Motor neuron (in vitro differentiated cells): Measurements from ENCODE around the gene EHD1. TPM values are rescaled to one million over a fixed set of nuclear protein-coding genes. Genes with fewer than 3 reads are reported as not detected.
"Not testable (repeated sequence)": the region's sequence is repeated elsewhere in the genome, so short reads cannot be mapped to it uniquely, and the experiment has no call there.

Experiments used
- ATAC-seq, 8 experiments: fragments of 200-7000 bp; cut with Tn5 transposase; replicated peaks in 6 of 8; 2 replicates each; pipeline ENCODE4 v1.8.0; 2021; ENCODE audit warnings: mild to moderate bottlenecking in 8 of 8, moderate library complexity in 8 of 8
- H3K27ac ChIP-seq, 2 donors: fragments of 250-450 bp; sonication (Bioruptor Pico); 2 replicates each; pipeline ENCODE4 v1.9.0; 2021; ENCODE audit warnings: antibody characterized with exemption in 2 of 2, mild to moderate bottlenecking in 2 of 2, moderate library complexity in 1 of 2
- H3K4me1 ChIP-seq, 2 donors: fragments of 250-450 bp; sonication (Bioruptor Pico); replicated peaks in 1 of 2; 2 replicates each; pipeline ENCODE4 v1.6.1; 2021; ENCODE audit warnings: antibody characterized with exemption in 2 of 2, mild to moderate bottlenecking in 2 of 2, moderate library complexity in 1 of 2
- H3K4me3 ChIP-seq, 5 donors: fragments of 250-450 bp; sonication (Bioruptor Pico); 2 replicates each; pipeline ENCODE4 v1.9.0; 2021; ENCODE audit warnings: antibody characterized with exemption in 5 of 5, mild to moderate bottlenecking in 5 of 5, moderate library complexity in 4 of 5
- whole genome bisulfite sequencing, 10 experiments: fragments of 450-650 bp; shearing (Covaris generic); methylation state at CpG; one replicate each; pipeline ENCODE4 v1.0.0; 2022; 5-methylcytosine and 5-hydroxymethylcytosine counted together
- in situ Hi-C, 9 experiments: fragments of 400-800 bp; cut with MboI; loops; one replicate each; pipeline ENCODE4 v1.15.0; 2021; ENCODE audit warnings: low sequenced_read_pairs in 9 of 9, low pct_unique_long_range_greater_than_20kb in 2 of 9; ENCODE audit not compliant: unreplicated experiment in 9 of 9
- total RNA-seq, 8 experiments: library from RNA; unstranded; fragments of 300-600 nt; gene quantifications; 2 replicates each; pipeline versions ENCODE4 v1.2.3 to v1.2.4, GENCODE V29; 2022

The EHD1 gene
- total RNA-seq, 8 experiments from 2014 or later, result 20.2 to 37.2 (median 30.6) TPM

DNA sequence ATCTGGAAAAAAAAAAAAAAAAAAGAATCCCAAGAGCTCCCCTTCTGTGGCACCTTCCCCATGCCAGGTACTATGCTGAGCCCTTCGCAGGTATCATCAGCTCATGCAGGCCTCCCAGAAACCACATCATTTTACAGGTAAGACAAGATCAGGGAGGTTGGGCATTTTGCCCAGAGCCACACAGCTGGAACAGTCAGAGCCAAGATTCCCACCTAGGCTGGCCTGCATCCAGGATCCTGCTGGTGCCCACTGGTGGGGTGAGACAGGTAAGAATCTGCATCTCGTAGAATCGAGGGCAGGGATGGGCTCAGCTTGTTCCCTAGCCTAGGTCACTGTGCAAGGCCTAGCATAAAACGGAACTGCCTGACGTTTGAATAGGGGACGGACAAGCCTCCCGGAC is 52.4 kb downstream of the EHD1 start:
- WGBS, 10 experiments, result 60 to 100% (median 100%) methylated on average over 1 to 2 of the region's 7 CpGs; no CpG with 5 or more reads in 5 of the 10 experiments
- in situ Hi-C loops, result no loop called here
- no peak overlapping the region for H3K27ac ChIP-seq
- no peaks in the 10 kb centered on the region for H3K4me1 ChIP-seq
- ATAC-seq, result no peak
- H3K4me3 ChIP-seq, result no peak overlapping the region

DNA sequence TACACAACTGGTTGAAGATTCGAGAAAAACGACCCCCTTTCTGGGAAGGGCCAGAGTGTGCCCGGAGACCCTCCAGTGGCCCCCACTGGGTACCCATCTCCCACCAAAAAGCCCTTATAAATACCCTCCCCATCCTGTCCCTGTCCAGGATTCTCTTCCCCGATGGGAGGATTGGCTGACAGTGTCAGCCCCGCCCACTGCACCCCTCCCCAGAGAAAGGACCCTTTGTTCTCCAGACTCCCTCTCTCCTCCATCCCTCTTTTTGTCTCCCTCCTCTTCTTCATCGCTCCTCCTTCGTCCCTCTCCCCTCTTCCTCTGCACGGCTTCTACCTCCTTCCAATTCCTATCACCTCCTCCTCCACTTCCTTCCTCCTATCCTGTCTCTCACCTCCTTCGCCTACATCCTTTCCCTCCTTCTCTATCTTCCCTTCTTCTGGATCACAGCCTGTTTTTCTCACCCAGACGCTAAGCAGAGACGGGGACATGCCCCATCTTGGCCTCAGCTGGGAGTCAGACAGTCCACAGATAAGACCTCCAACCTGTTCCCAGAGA is 54.8 kb downstream of the EHD1 start:
- no peak overlapping the region for H3K27ac ChIP-seq
- no peak for ATAC-seq
- in situ Hi-C loops, result no loop called here
- H3K4me1 ChIP-seq, result no peaks in the 10 kb centered on the region
- H3K4me3 ChIP-seq, result no peak overlapping the region
- 14 to 87% (median 66%) methylated on average over 4 to 10 of the region's 11 CpGs; no CpG with 5 or more reads in 2 of the 10 experiments for WGBS, 10 experiments

DNA sequence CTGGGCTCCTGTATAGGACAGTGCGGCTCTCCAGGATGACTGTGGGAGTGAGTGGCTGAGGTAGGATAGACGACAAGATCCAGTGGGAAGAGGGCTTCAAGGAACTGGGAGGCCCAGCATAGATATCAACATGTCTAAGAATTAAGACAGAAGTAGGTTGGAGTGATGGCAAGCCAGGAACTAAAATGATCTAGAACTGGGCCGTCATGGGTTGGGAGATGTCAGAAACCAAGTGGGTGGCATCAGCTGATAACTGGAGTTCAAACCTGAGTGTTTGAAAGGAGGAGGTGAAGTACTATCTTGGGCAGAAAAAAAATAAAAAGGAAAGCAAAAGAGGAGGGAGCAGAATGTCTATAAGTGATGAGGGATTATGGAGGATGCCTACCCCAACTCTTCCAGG is 60.9 kb downstream of the EHD1 start:
- Histone ChIP-seq H3K4me3 (no peak overlapping the region), H3K27ac (no peak overlapping the region), H3K4me1 (no peaks in the 10 kb centered on the region)
- WGBS, 10 experiments, result 75 to 100% (median 83%) methylated on average over 1 to 3 of the region's 3 CpGs; no CpG with 5 or more reads in 3 of the 10 experiments
- no peak for ATAC-seq
- in situ Hi-C loops, result no loop called here

DNA sequence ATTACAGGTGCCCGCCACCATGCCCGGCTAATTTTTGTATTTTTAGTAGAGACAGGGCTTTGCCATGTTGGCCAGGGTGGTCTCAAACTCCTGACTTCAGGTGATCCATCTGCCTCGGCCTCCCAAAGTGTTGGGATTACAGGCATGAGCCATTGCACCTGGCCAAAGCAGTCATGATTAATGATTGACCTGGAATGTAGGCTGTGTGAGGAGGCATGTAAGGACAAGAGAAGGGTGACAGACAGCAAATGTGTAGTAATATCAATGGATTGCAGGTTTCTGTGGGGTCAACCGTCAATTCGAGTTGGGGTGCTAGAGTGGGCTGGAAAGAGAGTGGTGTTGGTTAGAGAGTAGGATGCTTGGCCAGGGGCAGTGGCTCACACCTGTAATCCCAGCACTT is 63.0 kb downstream of the EHD1 start:
- H3K27ac ChIP-seq, ATAC-seq, in situ Hi-C loops, H3K4me1 ChIP-seq, H3K4me3 ChIP-seq: not testable (repeated sequence)
- 50 to 92% (median 78%) methylated on average over 1 to 5 of the region's 5 CpGs; no CpG with 5 or more reads in 1 of the 10 experiments for WGBS, 10 experiments

DNA sequence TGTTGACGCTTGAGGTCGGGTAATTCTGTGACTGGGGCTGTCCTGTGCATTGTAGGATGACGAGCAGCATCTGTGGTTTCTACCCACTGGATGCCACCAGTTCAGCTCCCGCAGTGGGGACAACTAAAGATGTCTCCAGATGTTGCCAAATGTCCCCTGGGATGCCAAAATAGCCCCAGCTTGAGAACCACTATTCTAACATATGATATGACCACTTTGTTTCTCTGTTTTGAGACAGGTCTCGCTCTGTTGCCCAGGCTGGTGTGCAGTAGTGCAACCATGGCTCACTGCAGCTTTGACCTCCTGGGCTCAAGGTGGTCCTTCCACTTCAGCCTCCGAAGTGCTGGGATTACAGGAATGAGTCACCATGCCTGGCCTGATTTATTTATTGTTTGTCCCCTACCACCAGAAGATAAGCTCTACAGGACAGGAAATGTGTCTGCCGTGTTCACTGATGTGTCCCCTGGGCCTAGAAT is 63.7 kb downstream of the EHD1 start:
- H3K4me3 ChIP-seq, result no peak overlapping the region
- in situ Hi-C loops, result no loop called here
- ATAC-seq, result no peak
- H3K27ac ChIP-seq, result no peak overlapping the region
- WGBS, 10 experiments, result 0 to 91% (median 67%) methylated on average over 1 to 4 of the region's 7 CpGs; no CpG with 5 or more reads in 1 of the 10 experiments
- no peaks in the 10 kb centered on the region for H3K4me1 ChIP-seq

DNA sequence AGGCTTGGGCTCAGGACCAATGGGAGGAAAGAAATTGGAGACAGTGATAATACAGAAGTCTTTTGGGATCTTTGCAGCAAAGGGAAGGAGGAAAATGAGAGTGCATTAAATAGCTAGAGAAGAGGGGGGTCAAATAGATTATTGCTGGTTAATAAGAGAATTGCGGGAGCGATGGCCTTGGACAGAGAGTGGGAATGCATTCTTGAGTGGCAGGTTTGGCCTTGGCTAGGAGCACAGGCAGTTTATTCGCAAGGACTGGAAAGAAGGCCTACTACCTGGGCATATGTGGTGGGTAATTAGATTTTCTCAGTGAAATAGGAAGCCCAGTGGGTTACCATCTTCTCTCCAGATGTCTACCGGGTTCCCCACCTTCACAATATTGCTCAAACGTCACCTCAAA is 64.6 kb downstream of the EHD1 start:
- Histone ChIP-seq H3K4me3 (no peak overlapping the region), H3K4me1 (peaks cover 7% of the 10 kb centered on the region in 2 donors), H3K27ac (no peak overlapping the region)
- ATAC-seq, result no peak
- in situ Hi-C loops, result no loop called here
- 60 to 93% (median 81%) methylated on average over 1 to 5 of the region's 5 CpGs; no CpG with 5 or more reads in 2 of the 10 experiments for WGBS, 10 experiments

DNA sequence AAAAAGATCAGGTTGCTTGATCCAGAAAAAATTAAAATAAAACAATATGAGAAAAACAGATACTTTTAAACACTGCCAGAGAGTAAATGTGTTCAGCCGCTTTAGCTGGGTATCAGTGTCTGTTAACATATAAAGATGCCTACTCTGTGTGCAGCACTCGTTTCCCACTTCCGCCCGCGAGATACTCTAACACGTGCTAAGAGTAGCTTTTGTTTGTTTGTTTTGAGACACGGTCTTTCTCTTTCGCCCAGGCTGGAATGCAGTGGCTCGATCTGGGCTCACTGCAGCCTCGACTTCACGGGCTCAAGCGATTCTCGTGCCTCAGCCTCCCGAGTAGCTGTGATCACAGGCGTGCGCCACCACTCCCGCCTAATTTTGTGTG is 67.5 kb downstream of the EHD1 start:
- ATAC-seq, result peak in 6 of 8 experiments; percentile 3 to 32 (median 10)
- Histone ChIP-seq H3K4me3 (peak overlapping the region; percentile 11 to 91 (median 86)), H3K4me1 (peaks cover 7% of the 10 kb centered on the region in 2 donors), H3K27ac (no peak overlapping the region)
- WGBS, 10 experiments, result 0 to 100% (median 36%) methylated on average over 1 to 15 of the region's 17 CpGs; no CpG with 5 or more reads in 2 of the 10 experiments
- in situ Hi-C loops, result no loop called here

DNA sequence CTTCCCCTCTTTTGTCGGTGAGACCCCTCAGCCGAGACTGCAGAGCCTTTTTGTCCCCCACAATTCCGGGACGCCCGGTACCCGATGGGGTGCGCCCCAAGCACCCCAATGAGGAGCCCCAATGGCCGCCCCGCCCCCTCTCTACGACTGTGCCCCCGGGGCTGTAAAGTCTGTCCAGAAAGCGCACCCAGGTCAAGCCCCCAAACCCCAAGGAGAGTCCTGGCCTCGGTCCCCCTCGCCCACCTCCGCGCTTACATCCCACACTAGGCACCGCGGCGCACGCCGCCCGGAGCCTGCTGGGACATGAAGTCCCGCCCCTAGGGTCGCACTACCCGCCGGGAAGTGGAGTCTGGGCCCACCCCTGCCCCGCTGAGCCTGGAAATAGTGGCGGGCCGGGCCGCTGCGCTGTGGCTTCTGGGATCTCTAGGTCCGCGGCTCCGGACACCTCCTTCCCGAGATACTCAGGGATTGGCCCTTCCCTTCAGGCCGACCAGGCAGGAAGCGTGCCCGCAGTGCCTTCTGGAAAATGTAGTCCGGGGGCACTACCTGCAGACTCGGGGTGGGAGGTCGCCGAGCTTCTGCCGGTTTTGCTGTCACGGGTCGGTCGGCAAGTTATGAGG is 68.0 kb downstream of the EHD1 start, which contains the start of gene MEN1:
Gene MEN1, minus strand, starts transcription at position 281 of the 620 bp plus-strand sequence. CDS start 442 bp downstream, outside the sequence.
- Histone ChIP-seq H3K4me1 (peaks cover 7% of the 10 kb centered on the region in 2 donors), H3K4me3 (peak within 1 kb of the TSS; percentile 73 to 91 (median 86)), H3K27ac (peak within 1 kb of the TSS; percentile 34 to 40)
- WGBS, 10 experiments, result 0 to 5% (median 0%) methylated on average over 1 to 11 of the region's 46 CpGs; no CpG with 5 or more reads in 3 of the 10 experiments
- in situ Hi-C loops, result no loop called here
- ATAC-seq, result peak; percentile 98 to 99 (median 98)

DNA sequence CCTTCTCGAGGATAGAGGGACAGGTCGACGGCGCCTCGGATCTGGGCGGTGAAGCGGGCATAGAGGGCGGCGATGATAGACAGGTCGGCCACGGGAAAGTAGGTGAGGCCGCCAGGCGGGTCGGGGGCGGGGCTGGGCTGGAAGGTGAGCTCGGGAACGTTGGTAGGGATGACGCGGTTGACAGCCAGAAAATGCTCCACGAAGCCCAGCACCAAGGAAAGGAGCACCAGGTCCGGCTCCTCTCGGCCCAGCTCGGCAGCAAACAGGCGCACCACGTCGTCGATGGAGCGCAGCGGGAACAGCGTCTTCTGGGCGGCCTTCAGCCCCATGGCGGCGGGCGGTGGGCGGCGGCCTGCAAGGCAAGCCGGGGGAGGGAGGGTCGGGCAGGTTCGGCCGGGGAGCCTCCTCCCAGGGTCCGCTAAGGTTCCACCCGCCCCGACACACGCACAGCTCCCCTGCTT is 68.6 kb downstream of the EHD1 start:
- Histone ChIP-seq H3K4me3 (peak overlapping the region; percentile 73 to 91 (median 86)), H3K27ac (peak overlapping the region; percentile 34 to 40), H3K4me1 (peaks cover 7% of the 10 kb centered on the region in 2 donors)
- WGBS, 10 experiments, result 5 to 31% (median 15%) methylated on average over 4 to 8 of the region's 44 CpGs; no CpG with 5 or more reads in 7 of the 10 experiments
- in situ Hi-C loops, result no loop called here
- peak; percentile 20 to 44 (median 30) for ATAC-seq

DNA sequence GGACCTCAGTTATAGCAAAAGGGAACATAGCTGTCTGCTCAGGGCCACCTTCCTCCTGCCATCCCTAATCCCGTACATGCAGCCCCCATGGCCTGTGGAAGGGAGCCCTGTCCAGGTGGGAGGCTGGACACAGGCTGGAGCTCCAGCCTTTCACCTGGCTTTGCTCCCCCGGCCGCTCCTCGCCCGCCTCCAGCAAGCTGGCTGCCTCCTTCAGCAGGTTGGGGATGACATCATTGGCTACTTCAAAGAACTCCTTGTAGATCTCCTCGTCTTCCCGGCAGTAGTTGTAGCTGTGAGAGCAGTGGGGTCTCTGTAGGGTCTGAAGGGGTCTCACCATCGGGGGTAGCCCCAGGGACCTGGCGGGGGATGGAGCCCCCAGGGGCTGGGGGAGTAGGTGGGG is 72.9 kb downstream of the EHD1 start:
- Histone ChIP-seq H3K4me3 (no peak overlapping the region), H3K27ac (no peak overlapping the region), H3K4me1 (peaks cover 20 to 24% of the 10 kb centered on the region in 2 donors)
- no peak for ATAC-seq
- WGBS, 10 experiments, result 100% methylated on average over 1 to 2 of the region's 9 CpGs; no CpG with 5 or more reads in 8 of the 10 experiments
- in situ Hi-C loops, result no loop called here

DNA sequence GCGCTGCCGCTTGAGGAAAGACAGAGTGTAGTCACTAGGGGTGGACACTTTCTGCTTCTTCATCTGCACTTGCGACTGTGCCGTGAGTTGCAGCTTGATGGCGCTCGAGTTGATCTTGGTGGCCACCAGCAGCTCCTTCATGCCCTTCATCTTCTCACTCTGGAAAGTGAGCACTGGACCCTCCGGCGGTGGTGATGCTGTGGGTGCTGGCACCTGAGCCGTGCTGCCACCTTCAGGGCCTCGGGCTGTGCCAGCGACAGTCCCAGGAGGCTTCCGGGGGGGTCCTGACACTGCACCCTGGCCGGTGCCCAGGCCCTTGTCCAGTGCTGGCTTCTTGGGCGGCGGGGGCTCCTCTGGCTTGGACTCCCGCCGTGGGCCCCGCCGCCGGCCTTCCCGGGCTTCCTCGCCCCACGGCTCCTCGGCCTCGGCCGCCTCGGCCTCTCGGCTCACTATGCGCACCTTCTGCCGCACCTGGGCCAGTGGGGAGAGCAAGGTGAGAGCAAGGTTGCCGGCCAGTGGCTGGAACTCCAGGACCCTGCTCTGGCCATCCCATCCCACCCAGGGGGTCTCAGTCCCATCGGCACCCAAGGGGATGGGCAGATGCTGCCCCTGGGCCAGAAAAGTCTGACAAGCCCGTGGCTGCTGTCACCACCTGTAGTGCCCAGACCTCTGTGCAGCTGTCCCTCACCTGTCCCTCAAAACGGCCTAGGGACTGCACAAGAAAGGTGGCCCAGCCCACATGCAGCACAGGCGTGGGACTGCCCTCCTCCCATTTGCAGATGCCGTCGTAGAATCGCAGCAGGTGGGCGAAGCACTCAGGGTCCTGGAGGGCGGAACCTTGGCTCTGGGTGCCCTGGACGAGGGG is 73.8 kb downstream of the EHD1 start:
- Histone ChIP-seq H3K27ac (no peak overlapping the region), H3K4me3 (peak overlapping the region in 1 of 5 donors; percentile 49), H3K4me1 (peaks cover 20 to 29% of the 10 kb centered on the region in 2 donors)
- no peak for ATAC-seq
- 80 to 93% (median 87%) methylated on average over 1 to 7 of the region's 41 CpGs; no CpG with 5 or more reads in 5 of the 10 experiments for WGBS, 10 experiments
- in situ Hi-C loops, result no loop called here

DNA sequence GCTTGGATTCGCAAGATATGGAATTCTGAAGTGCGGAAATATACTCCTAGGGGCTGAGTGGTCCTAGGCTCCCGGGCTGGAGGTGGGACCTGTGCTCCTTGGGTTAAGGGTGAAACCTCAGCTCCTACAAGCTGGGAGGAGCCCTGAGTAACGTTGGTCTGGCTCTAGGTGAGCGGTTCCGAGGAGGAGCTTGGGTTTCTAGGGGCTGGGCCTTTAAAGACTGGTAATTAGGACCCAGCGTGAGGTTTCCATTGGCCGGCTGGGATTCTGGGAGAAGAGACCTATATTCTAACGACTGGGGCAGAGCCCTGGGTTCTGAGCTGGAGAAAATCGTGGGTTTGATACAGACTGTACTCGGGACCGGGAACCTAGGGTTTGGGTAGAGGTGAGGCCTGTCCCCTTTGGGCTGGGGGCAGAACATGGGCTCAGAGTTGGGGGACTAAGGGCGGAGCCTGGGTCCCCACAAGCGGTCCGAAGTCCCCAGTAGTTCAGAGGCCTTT is 74.5 kb downstream of the EHD1 start:
- peak in 2 of 8 experiments; percentile 1 to 13 for ATAC-seq
- WGBS, 10 experiments, result 0 to 29% (median 14%) methylated on average over 1 to 10 of the region's 15 CpGs; no CpG with 5 or more reads in 4 of the 10 experiments
- in situ Hi-C loops, result no loop called here
- no peak overlapping the region for H3K27ac ChIP-seq
- H3K4me1 ChIP-seq, result peaks cover 14 to 22% of the 10 kb centered on the region in 2 donors
- peak overlapping the region; percentile 44 to 49 (median 47) for H3K4me3 ChIP-seq
